GM23248 (cell line): ENCODE measurements around the gene BHLHE23. TPM values are rescaled to one million over a fixed set of nuclear protein-coding genes. Genes with fewer than 3 reads are reported as not detected.

Source experiments
- DNase-seq: peaks from one replicate; pipeline ENCODE4 v3.0.0-alpha.2; 2015
- H2AFZ ChIP-seq: fragments of 200-600 bp; sonication (generic); 2 replicates; pipeline ENCODE4 v1.6.1; 2016; ENCODE audit warnings: antibody characterized with exemption
- H3F3A ChIP-seq: fragments of 200-600 bp; sonication (generic); 2 replicates; pipeline ENCODE4 v1.6.1; 2016; ENCODE audit warnings: mild to moderate bottlenecking, antibody characterized with exemption, mixed run types; ENCODE audit not compliant: insufficient read depth
- H3K27ac ChIP-seq: fragments of 200-600 bp; sonication (generic); 2 replicates; pipeline ENCODE4 v1.5.1; 2016; ENCODE audit warnings: mild to moderate bottlenecking
- H3K27me3 ChIP-seq: fragments of 200-600 bp; sonication (generic); replicated peaks from 2 replicates; pipeline ENCODE4 v1.6.1; 2016; ENCODE audit warnings: mild to moderate bottlenecking; ENCODE audit not compliant: insufficient read depth
- H3K36me3 ChIP-seq: fragments of 200-600 bp; sonication (generic); 2 replicates; pipeline ENCODE4 v1.6.1; 2016; ENCODE audit warnings: low read depth, mild to moderate bottlenecking
- H3K4me1 ChIP-seq: fragments of 200-600 bp; sonication (generic); 2 replicates; pipeline ENCODE4 v1.6.1; 2016; ENCODE audit warnings: mild to moderate bottlenecking; ENCODE audit not compliant: insufficient read depth
- H3K4me2 ChIP-seq: fragments of 200-600 bp; sonication (generic); one replicate; pipeline ENCODE4 v1.6.1; 2016; ENCODE audit warnings: mild to moderate bottlenecking; ENCODE audit not compliant: unreplicated experiment
- H3K4me3 ChIP-seq: fragments of 200-600 bp; sonication (generic); 2 replicates; pipeline ENCODE4 v1.5.1; 2016; ENCODE audit warnings: mild to moderate bottlenecking
- H3K79me2 ChIP-seq: fragments of 200-600 bp; sonication (generic); 2 replicates; pipeline ENCODE4 v1.6.1; 2016; ENCODE audit warnings: mild to moderate bottlenecking; ENCODE audit not compliant: insufficient read depth
- H3K9ac ChIP-seq: fragments of 200-600 bp; sonication (generic); 2 replicates; pipeline ENCODE4 v1.6.1; 2016; ENCODE audit warnings: mild to moderate bottlenecking
- H3K9me2 ChIP-seq: fragments of 200-600 bp; sonication (generic); 2 replicates; pipeline ENCODE4 v1.6.1; 2016; ENCODE audit warnings: mixed run types, mild to moderate bottlenecking, moderate library complexity; ENCODE audit not compliant: insufficient read depth
- H3K9me3 ChIP-seq: fragments of 200-600 bp; sonication (generic); one replicate; pipeline ENCODE4 v1.6.1; 2017; ENCODE audit warnings: low read depth
- H4K20me1 ChIP-seq: fragments of 200-600 bp; sonication (generic); 2 replicates; pipeline ENCODE4 v1.6.0; 2016; ENCODE audit not compliant: insufficient read depth
- EZH2 ChIP-seq: fragments of 200-600 bp; sonication (generic); IDR thresholded peaks from 2 replicates; pipeline ENCODE4 v1.6.1; 2018; ENCODE audit warnings: antibody characterized with exemption, mild to moderate bottlenecking; ENCODE audit not compliant: insufficient read depth, poor library complexity, severe bottlenecking
- EZH2phosphoT487 ChIP-seq: fragments of 200-600 bp; sonication (generic); IDR thresholded peaks from 2 replicates; pipeline ENCODE4 v1.6.1; 2018; ENCODE audit warnings: antibody characterized with exemption, moderate library complexity, mild to moderate bottlenecking, low read depth; ENCODE audit not compliant: insufficient read depth
- WGBS, 2 experiments: methylation state at CpG; one replicate each; pipeline ENCODE4 v1.1.6; 2015 to 2017; ENCODE audit warnings: low lambda C conversion rate in 2 of 2, low coverage in 1 of 2; ENCODE audit errors: missing lambda C conversion rate in 2 of 2; 5-methylcytosine and 5-hydroxymethylcytosine counted together
- in situ Hi-C: fragments of 300-500 bp; cut with MboI; formaldehyde crosslinking; loops from 2 replicates; pipeline ENCODE4 v1.15.0; 2020
- polyA plus RNA-seq: library from polyadenylated mRNA; unstranded; fragments of >200 nt; fragmentation: Nextera tagmentation; extraction: Ambion mirVana; gene quantifications from 2 replicates; pipeline ENCODE4 v1.2.1, GENCODE V29; 2016
- total RNA-seq: library from RNA; depleted of rRNA; stranded (reverse); fragments of >200 nt; shearing (Covaris generic); gene quantifications from 2 replicates; pipeline ENCODE4 v1.2.3, GENCODE V29; 2014

Gene BHLHE23
- total and polyA plus RNA-seq, 2 experiments from 2014 or later: not detected

GRCh38 chr20:63044605-63045004, 37.8 kb upstream of the BHLHE23 start:
- Histone ChIP-seq H2AFZ (no peak overlapping the region), H3F3A (no peaks in the 10 kb centered on the region), H3K27ac (no peak overlapping the region), H3K4me1 (no peaks in the 10 kb centered on the region), H4K20me1 (no peaks in the 10 kb centered on the region), H3K36me3 (no peaks in the 10 kb centered on the region), H3K9me3 (no peaks in the 10 kb centered on the region), H3K4me3 (no peak overlapping the region), H3K9me2 (no peaks in the 10 kb centered on the region), H3K4me2 (no peak overlapping the region), H3K27me3 (peaks cover 48% of the 10 kb centered on the region), H3K79me2 (no peaks in the 10 kb centered on the region), H3K9ac (no peak overlapping the region)
- 49 to 56% methylated on average over 14 to 16 of the region's 16 CpGs for WGBS, 2 experiments
- TF ChIP-seq EZH2phosphoT487: no peak
- no peak for TF ChIP-seq EZH2
- in situ Hi-C loops: no loop called here
- DNase-seq: no peak

GRCh38 chr20:63044204-63044600, 37.4 kb upstream of the BHLHE23 start:
- no peak overlapping the region for H3K4me2 ChIP-seq
- no peaks in the 10 kb centered on the region for H3K9me3 ChIP-seq
- H3K9ac ChIP-seq: no peak overlapping the region
- no peak for DNase-seq
- no peaks in the 10 kb centered on the region for H3K79me2 ChIP-seq
- H3K9me2 ChIP-seq: no peaks in the 10 kb centered on the region
- no peak overlapping the region for H3K4me3 ChIP-seq
- H3K4me1 ChIP-seq: no peaks in the 10 kb centered on the region
- in situ Hi-C loops: no loop called here
- H3K27ac ChIP-seq: no peak overlapping the region
- no peak overlapping the region for H2AFZ ChIP-seq
- H4K20me1 ChIP-seq: no peaks in the 10 kb centered on the region
- no peaks in the 10 kb centered on the region for H3F3A ChIP-seq
- H3K36me3 ChIP-seq: no peaks in the 10 kb centered on the region
- peaks cover 52% of the 10 kb centered on the region for H3K27me3 ChIP-seq
- 60 to 68% methylated on average over 17 to 25 of the region's 25 CpGs for WGBS, 2 experiments
- TF ChIP-seq EZH2: no peak
- no peak for TF ChIP-seq EZH2phosphoT487

- in situ Hi-C loops: no loop called here
- H3K27me3 ChIP-seq: peaks cover 53% of the 10 kb centered on the region
- no peak overlapping the region for H3K4me2 ChIP-seq
These were observed 36.8 kb upstream of the BHLHE23 start for GRCh38 chr20:63043348-63044203.

GRCh38 chr20:63042448-63043071, 35.8 kb upstream of the BHLHE23 start:
- Histone ChIP-seq H4K20me1 (no peaks in the 10 kb centered on the region), H3K79me2 (no peaks in the 10 kb centered on the region), H3K9ac (no peak overlapping the region), H3K27me3 (peaks cover 63% of the 10 kb centered on the region), H2AFZ (no peak overlapping the region), H3K4me2 (no peak overlapping the region), H3K9me3 (no peaks in the 10 kb centered on the region), H3K4me1 (no peaks in the 10 kb centered on the region), H3K4me3 (no peak overlapping the region), H3K36me3 (no peaks in the 10 kb centered on the region), H3K27ac (no peak overlapping the region), H3K9me2 (no peaks in the 10 kb centered on the region), H3F3A (no peaks in the 10 kb centered on the region)
- WGBS, 2 experiments: 38% methylated on average over 12 of the region's 12 CpGs
- DNase-seq: no peak
- in situ Hi-C loops: no loop called here
- TF ChIP-seq EZH2 (no peak), EZH2phosphoT487 (no peak)

More at GRCh38 chr20:63043348-63044203, 36.8 kb upstream of the BHLHE23 start:
- Histone ChIP-seq H3K4me3 (no peak overlapping the region), H3F3A (no peaks in the 10 kb centered on the region), H3K9ac (no peak overlapping the region), H3K27ac (no peak overlapping the region), H2AFZ (no peak overlapping the region), H3K4me1 (no peaks in the 10 kb centered on the region), H3K79me2 (no peaks in the 10 kb centered on the region), H3K9me2 (no peaks in the 10 kb centered on the region), H3K9me3 (no peaks in the 10 kb centered on the region), H4K20me1 (no peaks in the 10 kb centered on the region), H3K36me3 (no peaks in the 10 kb centered on the region)
- 68 to 71% methylated on average over 44 to 64 of the region's 64 CpGs for WGBS, 2 experiments
- no peak for TF ChIP-seq EZH2phosphoT487
- no peak for TF ChIP-seq EZH2
- no peak for DNase-seq
